NCI-H460 (cell line): ENCODE measurements around the gene BTBD19. TPM values are rescaled to one million over a fixed set of nuclear protein-coding genes. Genes with fewer than 3 reads are reported as not detected.
"Not testable (repeated sequence)": the region's sequence is repeated elsewhere in the genome, so short reads cannot be mapped to it uniquely, and the experiment has no call there.

Source experiments
- DNase-seq: peaks from one replicate; pipeline ENCODE4 v3.0.0-alpha.2; 2016; ENCODE audit warnings: low read depth; ENCODE audit errors: extremely low read depth
- polyA plus RNA-seq: library from polyadenylated mRNA; depleted of rRNA; stranded (reverse); fragments of >200 nt; gene quantifications from 2 replicates; pipeline ENCODE4 v1.2.3, GENCODE V29; 2014; cell fraction: nucleus; rRNA removed
- total RNA-seq: library from RNA; depleted of rRNA; stranded (reverse); fragments of >200 nt; shearing (Covaris generic); gene quantifications from 2 replicates; pipeline ENCODE4 v1.2.3, GENCODE V29; 2014; rRNA removed

BTBD19 gene
- total RNA-seq = 1.5 and 2.0 TPM in 2 replicates
- 8.2 and 17.6 TPM in 2 replicates for polyA plus RNA-seq

GRCh38 chr1:44808063-44808937, at the start of gene BTBD19:
Gene BTBD19, plus strand, starts transcription at chr1:44808523. Its CDS starts 298 bp downstream, at chr1:44808821.
- DNase-seq = no peak

- no peak for DNase-seq
Measured at GRCh38 chr1:44759077-44759476, 49.2 kb upstream of the BTBD19 start.

- no peak for DNase-seq
Measured at GRCh38 chr1:44760876-44761275, 47.4 kb upstream of the BTBD19 start.

GRCh38 chr1:44766421-44766820, 41.9 kb upstream of the BTBD19 start:
- not testable (repeated sequence) for DNase-seq

- peak; percentile 92 for DNase-seq
Measured at GRCh38 chr1:44775078-44775929, 33.0 kb upstream of the BTBD19 start, which contains the start of gene RPS8. Gene RPS8, plus strand, starts transcription at chr1:44775540. Its CDS starts 57 bp downstream, at chr1:44775597.

GRCh38 chr1:44775930-44776729, 32.2 kb upstream of the BTBD19 start:
- DNase-seq = no peak

GRCh38 chr1:44776730-44777068, 31.6 kb upstream of the BTBD19 start:
- DNase-seq = no peak

GRCh38 chr1:44777547-44777946, 30.8 kb upstream of the BTBD19 start:
- no peak for DNase-seq

GRCh38 chr1:44777969-44778635, 30.2 kb upstream of the BTBD19 start:
- DNase-seq = no peak

GRCh38 chr1:44778705-44779576, 29.4 kb upstream of the BTBD19 start:
- no peak for DNase-seq

GRCh38 chr1:44780583-44781121, 27.7 kb upstream of the BTBD19 start:
- no peak for DNase-seq

- DNase-seq = no peak
Measured at GRCh38 chr1:44783697-44784093, 24.6 kb upstream of the BTBD19 start.

- DNase-seq = no peak
Measured at GRCh38 chr1:44784094-44785028, 24.0 kb upstream of the BTBD19 start.

GRCh38 chr1:44785029-44785380, 23.3 kb upstream of the BTBD19 start:
- DNase-seq = no peak

- no peak for DNase-seq
Measured at GRCh38 chr1:44785501-44786137, 22.7 kb upstream of the BTBD19 start.

- peak; percentile 44 for DNase-seq
Measured at GRCh38 chr1:44786138-44786840, 22.0 kb upstream of the BTBD19 start.
